Common myeloid progenitor, CD34-positive (primary cell): ENCODE measurements around the gene CTNNB1.

Experiments used
- CTCF ChIA-PET: fragments of 350-600 bp; sonication (Branson Sonifier 250); formaldehyde crosslinking; loops from one replicate; lab custom pipeline; 2021; ENCODE audit warnings: antibody characterized with exemption; lab: Charles Lee
- POLR2A ChIA-PET: fragments of 350-600 bp; sonication (Branson Sonifier 250); formaldehyde crosslinking; loops from one replicate; lab custom pipeline; 2021; ENCODE audit warnings: antibody characterized with exemption; lab: Charles Lee
- DNase-seq, 3 donors: peaks; one replicate each; pipeline versions ENCODE4 v3.0.0 to v3.0.0-alpha.2; 2013
- H3K27ac ChIP-seq, 2 experiments: 1 replicate in 1 of 2; 2 replicates in 1 of 2; pipeline ENCODE4 v1.7.0; 2013; ENCODE audit warnings: inconsistent platforms in 2 of 2, low read length in 2 of 2, mild to moderate bottlenecking in 2 of 2, low read depth in 1 of 2, moderate library complexity in 1 of 2; ENCODE audit not compliant: severe bottlenecking in 2 of 2, insufficient read depth in 1 of 2, poor library complexity in 1 of 2
- H3K27me3 ChIP-seq, 5 experiments: replicated peaks in 2 of 5; 1 replicate in 3 of 5; 2 replicates in 2 of 5; pipeline versions ENCODE4 v1.6.1 to v1.7.0; 2013; ENCODE audit warnings: low read length in 4 of 5, mild to moderate bottlenecking in 2 of 5, moderate library complexity in 2 of 5, inconsistent platforms in 1 of 5; ENCODE audit not compliant: insufficient read depth in 5 of 5, control insufficient read depth in 4 of 5
- H3K36me3 ChIP-seq, 4 experiments: 1 replicate in 2 of 4; 2 replicates in 2 of 4; pipeline versions ENCODE4 v1.6.1 to v1.7.0; 2013; ENCODE audit warnings: low read length in 3 of 4, control low read depth in 1 of 4, mild to moderate bottlenecking in 1 of 4; ENCODE audit not compliant: control insufficient read depth in 4 of 4, insufficient read depth in 4 of 4
- H3K4me1 ChIP-seq, 4 experiments: 1 replicate in 3 of 4; 2 replicates in 1 of 4; pipeline versions ENCODE4 v1.6.1 to v1.7.1; 2013; ENCODE audit warnings: low read length in 3 of 4, mild to moderate bottlenecking in 3 of 4, control low read depth in 1 of 4, inconsistent platforms in 1 of 4, moderate library complexity in 1 of 4; ENCODE audit not compliant: control insufficient read depth in 4 of 4, insufficient read depth in 4 of 4; ENCODE audit errors: control extremely low read depth in 1 of 4
- H3K4me3 ChIP-seq, 7 experiments: 1 replicate in 4 of 7; 2 replicates in 3 of 7; pipeline versions ENCODE4 v1.5.1 to v1.7.0; 2013; ENCODE audit warnings: mild to moderate bottlenecking in 7 of 7, low read length in 6 of 7, moderate library complexity in 6 of 7, inconsistent platforms in 2 of 7, low read depth in 2 of 7, control low read depth in 1 of 7; ENCODE audit not compliant: insufficient read depth in 4 of 7, control insufficient read depth in 1 of 7; ENCODE audit errors: extremely low read depth in 1 of 7
- H3K9me3 ChIP-seq, 5 experiments: 1 replicate in 4 of 5; 2 replicates in 1 of 5; pipeline versions ENCODE4 v1.6.1 to v1.7.1; 2013; ENCODE audit warnings: low read length in 4 of 5, mild to moderate bottlenecking in 2 of 5, inconsistent platforms in 1 of 5, low read depth in 1 of 5, moderate library complexity in 1 of 5; ENCODE audit not compliant: control insufficient read depth in 4 of 5, insufficient read depth in 2 of 5; ENCODE audit errors: control extremely low read depth in 1 of 5
- WGBS: methylation state at CpG from one replicate; pipeline ENCODE4 v1.1.5; 2013; ENCODE audit not compliant: insufficient coverage; 5-methylcytosine and 5-hydroxymethylcytosine counted together

CTNNB1 gene

GRCh38 chr3:41237907-41238306, 38.6 kb downstream of the CTNNB1 start:
- Histone ChIP-seq H3K36me3 (peaks cover 40 to 86% (median 66%) of the 10 kb centered on the region in 4 experiments), H3K9me3 (no peaks in the 10 kb centered on the region), H3K4me1 (no peaks in the 10 kb centered on the region), H3K27me3 (no peaks in the 10 kb centered on the region), H3K4me3 (no peak overlapping the region), H3K27ac (no peak overlapping the region)
- 100% methylated on average over 3 of the region's 3 CpGs for WGBS
- no peak for DNase-seq
- POLR2A ChIA-PET = interaction anchor here (0.6 kb wide), 1 partner anchor 324 kb away, joined by 3 read pairs; no protein-coding TSS in a partner anchor
- CTCF ChIA-PET = no interaction called here

GRCh38 chr3:41239587-41239986, 40.3 kb downstream of the CTNNB1 start:
- 100% methylated on average over 1 of the region's 2 CpGs for WGBS
- POLR2A ChIA-PET = interaction anchor here (0.5 kb wide), 1 partner anchor 802 kb away, joined by 3 read pairs; no protein-coding TSS in a partner anchor
- CTCF ChIA-PET = no interaction called here
- DNase-seq = no peak
- no peaks in the 10 kb centered on the region for H3K9me3 ChIP-seq
- H3K36me3 ChIP-seq = peaks cover 28 to 73% (median 56%) of the 10 kb centered on the region in 4 experiments
- H3K4me1 ChIP-seq = no peaks in the 10 kb centered on the region
- no peak overlapping the region for H3K4me3 ChIP-seq
- no peak overlapping the region for H3K27ac ChIP-seq
- H3K27me3 ChIP-seq = no peaks in the 10 kb centered on the region

- Histone ChIP-seq H3K4me1 (no peaks in the 10 kb centered on the region), H3K27ac (no peak overlapping the region), H3K4me3 (no peak overlapping the region), H3K9me3 (no peaks in the 10 kb centered on the region), H3K27me3 (no peaks in the 10 kb centered on the region), H3K36me3 (peaks cover 25 to 62% (median 47%) of the 10 kb centered on the region in 4 experiments)
- POLR2A ChIA-PET = no interaction called here
- CTCF ChIA-PET = interaction anchor here (1.0 kb wide), 1 partner anchor 42 kb away, joined by 5 read pairs; the partner anchor contains the start of gene CTNNB1
- WGBS = 100% methylated on average over 1 of the region's 4 CpGs
- no peak for DNase-seq
Observed at GRCh38 chr3:41241161-41241560, 41.9 kb downstream of the CTNNB1 start.

GRCh38 chr3:41241800-41242571, 42.7 kb downstream of the CTNNB1 start:
- H3K36me3 ChIP-seq = peaks cover 22 to 54% (median 41%) of the 10 kb centered on the region in 4 experiments
- whole genome bisulfite sequencing = 97% methylated on average over 5 of the region's 7 CpGs
- POLR2A ChIA-PET = no interaction called here

GRCh38 chr3:41243183-41243582, 43.9 kb downstream of the CTNNB1 start:
- CTCF ChIA-PET = interaction anchor here (0.6 kb wide), 1 partner anchor 73 kb away, joined by 3 read pairs; no protein-coding TSS in a partner anchor
- 0% methylated on average over 1 of the region's 2 CpGs for WGBS

More at GRCh38 chr3:41241800-41242571, 42.7 kb downstream of the CTNNB1 start:
- Histone ChIP-seq H3K27ac (no peak overlapping the region), H3K27me3 (no peaks in the 10 kb centered on the region), H3K4me3 (no peak overlapping the region), H3K4me1 (no peaks in the 10 kb centered on the region), H3K9me3 (no peaks in the 10 kb centered on the region)
- peak in 1 of 3 donors; percentile 14 for DNase-seq
- CTCF ChIA-PET = interaction anchor here (1.0 kb wide), 1 partner anchor 43 kb away, joined by 5 read pairs; the partner anchor contains the start of gene CTNNB1

GRCh38 chr3:41244620-41245336, 45.5 kb downstream of the CTNNB1 start:
- Histone ChIP-seq H3K4me1 (no peaks in the 10 kb centered on the region), H3K27me3 (no peaks in the 10 kb centered on the region), H3K4me3 (no peak overlapping the region), H3K9me3 (no peaks in the 10 kb centered on the region), H3K36me3 (peaks cover 8 to 29% (median 18%) of the 10 kb centered on the region in 4 experiments), H3K27ac (no peak overlapping the region)
- ChIA-PET POLR2A (no interaction called here), CTCF (no interaction called here)
- 64% methylated on average over 4 of the region's 6 CpGs for WGBS
- no peak for DNase-seq

More at GRCh38 chr3:41243183-41243582, 43.9 kb downstream of the CTNNB1 start:
- peaks cover 17 to 42% (median 30%) of the 10 kb centered on the region in 4 experiments for H3K36me3 ChIP-seq
- no peak overlapping the region for H3K4me3 ChIP-seq
- DNase-seq = peak in 1 of 3 donors; percentile 24
- H3K27me3 ChIP-seq = no peaks in the 10 kb centered on the region
- H3K27ac ChIP-seq = no peak overlapping the region
- no peaks in the 10 kb centered on the region for H3K4me1 ChIP-seq
- POLR2A ChIA-PET = interaction anchor here (0.6 kb wide), 1 partner anchor 1473 kb away, joined by 3 read pairs; no protein-coding TSS in a partner anchor
- no peaks in the 10 kb centered on the region for H3K9me3 ChIP-seq
